CD4-positive, alpha-beta T cell treated with Interleukin-1 beta for 1 hour (primary cell): ENCODE measurements around the gene CBX2.

Experiments
- DNase-seq, 2 donors: peaks; one replicate each; pipeline ENCODE4 v3.0.0-alpha.2; 2020 to 2022

The CBX2 gene

DNA sequence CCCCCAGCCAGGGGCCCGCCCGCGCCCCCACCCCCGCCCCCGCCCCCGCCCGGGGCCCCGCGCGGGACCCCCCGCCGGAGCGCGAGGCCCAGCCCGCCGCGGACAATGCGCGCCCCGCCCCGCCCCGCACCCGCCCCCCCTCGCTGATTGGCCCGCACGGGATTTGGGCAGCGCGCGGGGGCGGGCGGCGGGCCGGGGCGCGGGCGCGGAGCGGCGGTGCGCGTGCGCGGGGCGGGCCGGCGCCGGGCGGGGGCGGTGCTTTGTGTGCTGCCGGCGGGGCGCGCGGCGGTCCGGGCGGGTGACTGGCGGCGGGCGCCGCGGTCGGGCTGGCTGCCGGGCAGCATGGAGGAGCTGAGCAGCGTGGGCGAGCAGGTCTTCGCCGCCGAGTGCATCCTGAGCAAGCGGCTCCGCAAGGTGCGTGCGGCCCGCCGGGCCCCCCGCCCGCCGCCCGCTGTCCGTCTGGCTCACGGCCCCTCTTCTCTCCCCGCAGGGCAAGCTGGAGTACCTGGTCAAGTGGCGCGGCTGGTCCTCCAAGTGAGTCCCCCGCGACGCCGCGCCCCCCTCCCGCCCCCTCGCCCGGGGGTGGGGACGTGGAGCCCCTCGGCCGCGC lies at the start of gene CBX2:
CBX2 (plus strand) TSS at position 255 of the 610 bp plus-strand sequence; CDS start at position 343, 88 bp downstream.
- peak; percentile 84 to 88 for DNase-seq

GRCh38 chr17:79728169-79728907 lies 49.6 kb upstream of the CBX2 start:
- peak; percentile 90 to 93 for DNase-seq

DNA sequence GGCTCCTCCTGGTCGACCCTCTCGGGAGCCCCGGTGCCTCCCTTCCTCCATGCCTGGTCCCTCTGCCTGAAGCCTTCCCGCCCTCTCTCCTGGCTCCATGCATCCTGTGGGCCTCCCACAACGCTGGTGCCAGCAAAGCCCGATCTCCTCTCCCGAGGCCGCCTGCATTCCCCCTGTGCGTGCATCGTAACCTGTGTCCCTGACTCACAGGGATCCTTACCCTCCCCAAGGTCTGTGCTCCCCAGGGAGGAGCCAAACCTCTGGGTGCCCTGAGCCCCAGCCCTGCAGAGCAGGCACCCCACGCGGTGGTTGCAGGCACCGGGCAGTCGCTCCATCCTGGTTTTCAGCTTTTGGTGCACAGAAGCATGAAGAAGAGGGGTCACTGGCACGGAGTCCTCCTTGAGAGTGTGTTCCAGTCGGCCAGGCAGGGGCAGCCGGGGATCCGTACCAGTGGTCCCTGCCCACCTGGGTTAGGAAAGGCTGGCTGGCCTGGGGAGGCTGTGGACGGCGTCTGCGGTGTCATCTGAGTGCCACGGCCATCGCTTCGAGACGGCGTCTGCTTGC lies 49.0 kb upstream of the CBX2 start:
- DNase-seq, result no peak

DNA sequence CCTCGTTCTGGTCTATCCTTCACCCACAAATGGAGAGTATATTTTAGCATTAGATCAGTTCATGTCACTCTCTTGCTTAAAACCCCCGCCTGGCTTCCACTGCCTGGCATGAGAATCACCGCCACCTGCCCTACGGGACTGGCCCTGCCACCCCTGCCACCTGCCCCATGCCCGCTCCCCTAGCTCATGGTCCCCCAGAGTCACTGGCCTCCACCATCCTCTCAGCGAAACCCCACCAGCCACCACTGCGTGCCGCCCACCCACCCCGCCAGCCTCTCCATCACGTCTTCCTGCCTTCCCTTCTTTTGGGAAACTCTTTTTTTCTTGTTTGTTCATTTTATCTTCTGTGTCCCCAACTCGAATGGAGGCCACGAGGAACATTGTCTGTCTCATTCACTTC lies 48.2 kb upstream of the CBX2 start:
- DNase-seq, result no peak

DNA sequence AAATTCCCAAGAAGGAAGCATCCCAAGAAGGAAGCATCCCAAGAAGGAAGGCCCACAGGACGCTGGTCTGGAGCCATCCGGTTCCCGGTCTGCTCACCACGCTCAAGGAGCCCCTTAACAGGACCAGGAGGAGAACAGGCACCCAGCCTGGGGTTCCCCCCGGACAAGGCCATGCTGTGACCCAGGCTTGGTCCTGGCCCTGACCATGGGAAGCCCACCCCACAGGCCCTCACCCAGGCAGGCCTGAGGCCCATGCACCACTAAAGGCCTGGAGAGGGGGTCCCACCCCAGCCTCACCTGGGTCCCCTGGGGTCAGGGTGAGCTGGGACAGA lies 47.5 kb upstream of the CBX2 start:
- DNase-seq, result no peak

- DNase-seq, result no peak
Observed at GRCh38 chr17:79730769-79731483, 47.0 kb upstream of the CBX2 start, which contains the start of gene ENPP7. TSS of gene ENPP7 (plus strand) at chr17:79730943. CDS start at chr17:79731140, 197 bp downstream.

DNA sequence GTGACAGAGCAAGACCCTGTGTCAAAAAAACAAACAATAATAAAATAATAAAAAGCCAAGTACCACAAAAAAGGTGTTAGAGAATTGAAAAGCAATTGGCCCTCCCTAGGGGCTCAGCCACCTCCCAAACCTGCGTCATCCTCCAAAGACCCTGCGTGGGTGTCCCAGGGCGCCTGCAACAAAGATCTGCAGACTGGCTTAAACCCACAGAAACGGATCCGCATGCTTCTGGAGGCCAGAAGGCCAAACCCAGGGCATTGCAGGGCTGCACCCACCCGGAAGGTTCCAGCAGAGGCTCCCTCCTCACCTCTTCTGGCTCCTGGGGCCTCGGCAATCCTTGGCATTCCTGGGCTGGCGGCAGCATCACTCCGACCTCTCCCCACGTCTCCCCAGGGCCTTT lies 45.7 kb upstream of the CBX2 start:
- DNase-seq, result no peak

GRCh38 chr17:79732804-79733691 lies 44.9 kb upstream of the CBX2 start:
- peak; percentile 46 to 55 for DNase-seq

GRCh38 chr17:79733692-79734070 lies 44.3 kb upstream of the CBX2 start:
- DNase-seq, result no peak

GRCh38 chr17:79735096-79735495 lies 42.9 kb upstream of the CBX2 start:
- no peak for DNase-seq

DNA sequence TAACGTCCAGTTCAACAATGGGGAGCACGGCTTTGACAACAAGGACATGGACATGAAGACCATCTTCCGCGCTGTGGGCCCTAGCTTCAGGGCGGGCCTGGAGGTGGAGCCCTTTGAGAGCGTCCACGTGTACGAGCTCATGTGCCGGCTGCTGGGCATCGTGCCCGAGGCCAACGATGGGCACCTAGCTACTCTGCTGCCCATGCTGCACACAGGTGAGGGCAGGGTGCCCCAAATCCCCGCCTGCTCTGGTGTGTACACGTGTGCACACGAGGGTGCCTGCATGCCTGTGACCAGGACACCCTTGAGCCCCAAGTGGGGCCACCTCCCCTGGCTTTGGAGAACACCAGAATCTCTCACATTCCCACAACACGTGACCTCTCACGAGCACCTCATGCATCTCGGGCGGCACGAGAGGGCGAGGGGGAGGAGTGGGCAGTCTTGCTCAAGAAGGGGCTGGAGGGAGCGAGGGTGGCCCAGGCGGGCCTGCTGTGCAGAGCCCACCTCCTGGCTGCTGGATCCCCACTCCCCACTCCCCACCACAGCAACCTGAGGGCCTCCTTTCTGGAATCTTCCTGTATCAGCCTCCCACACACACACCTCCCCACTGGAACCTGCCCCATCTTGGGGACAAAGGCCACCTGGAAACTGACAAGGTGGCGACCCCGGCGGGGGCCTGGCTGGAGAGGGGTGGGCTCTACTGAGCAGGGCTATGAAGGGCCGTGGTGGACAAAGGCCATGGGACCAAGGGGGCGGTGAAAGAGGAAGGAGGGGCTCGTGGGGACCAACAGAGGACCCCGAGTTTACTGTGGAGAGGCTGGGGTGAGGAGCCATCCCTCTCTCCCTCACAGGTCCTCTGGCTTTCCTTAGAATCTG lies 40.7 kb upstream of the CBX2 start:
- no peak for DNase-seq

DNA sequence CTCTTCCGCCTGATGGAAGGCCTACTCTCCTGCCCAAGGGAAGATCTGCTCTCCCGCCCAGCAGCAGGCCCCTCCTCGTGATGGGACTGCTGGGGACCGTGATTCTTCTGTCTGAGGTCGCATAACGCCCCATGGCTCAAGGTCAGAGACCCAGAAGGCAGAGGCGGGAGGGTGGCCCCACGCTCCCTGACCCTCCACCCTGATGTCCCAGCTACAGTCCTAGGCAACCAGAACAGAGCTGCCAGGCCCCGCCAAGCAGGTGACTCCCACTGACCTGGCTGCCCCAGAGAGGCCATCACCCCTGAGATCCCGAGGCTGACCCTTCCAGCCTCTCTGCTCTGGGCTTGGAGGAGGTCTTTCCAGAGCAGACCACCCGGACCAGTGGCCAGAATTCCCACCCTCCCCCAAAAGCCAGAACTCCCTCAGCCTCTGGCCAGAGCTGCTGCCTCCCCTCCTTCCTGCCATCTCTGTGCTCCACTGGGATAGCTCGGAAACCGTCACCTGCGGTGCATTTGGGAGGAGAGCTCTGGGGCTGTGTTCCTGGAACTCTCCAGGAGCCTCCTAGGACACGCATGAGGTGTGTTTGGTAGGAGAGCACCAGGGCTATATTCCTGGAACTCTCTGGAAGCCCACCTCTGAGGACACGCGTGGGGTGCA lies 39.9 kb upstream of the CBX2 start:
- DNase-seq, result no peak

GRCh38 chr17:79738643-79739042 lies 39.3 kb upstream of the CBX2 start:
- DNase-seq, result no peak

- no peak for DNase-seq
Observed at GRCh38 chr17:79739148-79740062, 38.5 kb upstream of the CBX2 start.

DNA sequence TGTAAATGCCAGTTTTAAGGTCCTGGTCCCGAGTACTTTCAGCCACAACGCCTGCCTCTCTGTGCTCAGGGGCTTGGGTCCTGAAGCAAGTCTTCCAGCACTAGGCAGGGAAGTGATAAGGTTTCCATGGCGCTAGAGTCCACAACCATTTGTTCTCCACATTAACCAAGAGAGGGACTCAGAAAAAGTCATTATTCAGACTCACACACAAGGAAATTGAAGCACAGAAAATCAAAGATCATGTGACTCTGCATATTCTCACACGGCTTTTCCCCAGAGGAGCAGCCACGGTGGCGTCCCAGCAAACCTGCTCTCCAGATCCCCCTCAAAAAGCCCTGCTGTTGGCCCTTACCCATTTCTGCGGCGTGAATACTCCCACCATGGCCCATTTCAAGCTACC lies 37.5 kb upstream of the CBX2 start:
- no peak for DNase-seq

GRCh38 chr17:79741401-79741750 lies 36.6 kb upstream of the CBX2 start:
- no peak for DNase-seq

- DNase-seq, result peak; percentile 74 to 79
Observed at GRCh38 chr17:79741751-79742588, 36.0 kb upstream of the CBX2 start.

DNA sequence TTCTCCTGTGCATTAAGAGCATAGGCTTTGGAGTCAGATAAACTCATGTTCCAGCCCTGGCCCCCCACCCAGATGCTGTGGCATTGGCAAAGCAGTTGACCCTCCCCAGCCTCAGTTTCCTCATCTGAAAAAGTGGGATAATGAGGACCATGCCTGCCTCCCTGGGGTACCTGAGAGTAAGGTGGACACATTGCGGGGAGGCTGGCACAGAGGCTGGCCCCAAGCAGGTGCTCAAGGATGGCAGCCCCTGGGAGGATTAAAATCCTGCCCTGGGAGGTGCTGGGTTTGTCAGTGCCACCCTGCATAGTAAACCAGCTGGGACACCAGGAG lies 35.4 kb upstream of the CBX2 start:
- no peak for DNase-seq

DNA sequence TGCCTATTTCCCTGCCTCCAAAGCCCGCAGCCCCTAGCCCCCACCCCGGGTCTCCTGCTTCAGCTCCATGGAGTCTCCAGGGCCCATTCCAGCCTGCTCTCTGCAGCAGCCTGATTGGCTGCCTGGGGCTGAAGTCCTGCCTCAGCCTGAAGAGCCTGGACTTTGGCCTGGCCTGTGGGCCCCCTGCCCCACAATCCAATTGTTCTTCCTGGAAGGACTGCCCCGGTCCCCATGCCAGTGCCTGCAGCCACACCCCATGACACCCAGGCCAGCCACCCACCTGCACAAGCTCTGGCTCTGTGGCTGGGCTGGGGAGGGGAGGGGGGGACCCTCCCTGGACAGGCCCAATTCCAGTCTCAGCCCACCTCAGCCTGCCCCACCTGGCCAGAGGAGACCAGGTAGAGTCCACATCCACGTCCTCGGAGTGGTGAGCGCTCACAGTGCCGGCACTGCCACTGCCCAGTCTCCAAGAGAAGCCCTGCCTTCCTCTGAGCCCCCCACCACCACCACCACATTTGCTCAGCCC lies 34.9 kb upstream of the CBX2 start:
- DNase-seq, result no peak
